ENCODE data around the gene TSHZ1.

GRCh38 chr18:75167759-75168618, 42.6 kb upstream of the TSHZ1 start:
- no peak for TF ChIP-seq CTCF (conservative IDR thresholded peaks at IDR 0.05; ENCODE audit: low read depth in 2 of 2)
- no peak for TF ChIP-seq POLR2AphosphoS5 (IDR thresholded peaks at IDR 0.05; ENCODE audit: low read depth)
- TF ChIP-seq, protein P1, sequence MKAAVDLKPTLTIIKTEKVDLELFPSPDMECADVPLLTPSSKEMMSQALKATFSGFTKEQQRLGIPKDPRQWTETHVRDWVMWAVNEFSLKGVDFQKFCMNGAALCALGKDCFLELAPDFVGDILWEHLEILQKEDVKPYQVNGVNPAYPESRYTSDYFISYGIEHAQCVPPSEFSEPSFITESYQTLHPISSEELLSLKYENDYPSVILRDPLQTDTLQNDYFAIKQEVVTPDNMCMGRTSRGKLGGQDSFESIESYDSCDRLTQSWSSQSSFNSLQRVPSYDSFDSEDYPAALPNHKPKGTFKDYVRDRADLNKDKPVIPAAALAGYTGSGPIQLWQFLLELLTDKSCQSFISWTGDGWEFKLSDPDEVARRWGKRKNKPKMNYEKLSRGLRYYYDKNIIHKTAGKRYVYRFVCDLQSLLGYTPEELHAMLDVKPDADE (IDR thresholded peaks at IDR 0.05) = no peak
- TF ChIP-seq EZH2phosphoT487 (IDR thresholded peaks at IDR 0.05; ENCODE audit: unreplicated experiment) = no peak
- TF ChIP-seq EZH2 (IDR thresholded peaks at IDR 0.05; ENCODE audit: low read depth, unreplicated experiment) = no peak
- no peak for TF ChIP-seq NANOG (IDR thresholded peaks at IDR 0.05; ENCODE audit: borderline replicate concordance)
- TF ChIP-seq REST (IDR thresholded peaks at IDR 0.05; ENCODE audit: unreplicated experiment) = no peak
- no peak for TF ChIP-seq CREB1 (CRISPR knock-in tag; IDR thresholded peaks at IDR 0.05; ENCODE audit: low read depth)
- TF ChIP-seq, protein P2, sequence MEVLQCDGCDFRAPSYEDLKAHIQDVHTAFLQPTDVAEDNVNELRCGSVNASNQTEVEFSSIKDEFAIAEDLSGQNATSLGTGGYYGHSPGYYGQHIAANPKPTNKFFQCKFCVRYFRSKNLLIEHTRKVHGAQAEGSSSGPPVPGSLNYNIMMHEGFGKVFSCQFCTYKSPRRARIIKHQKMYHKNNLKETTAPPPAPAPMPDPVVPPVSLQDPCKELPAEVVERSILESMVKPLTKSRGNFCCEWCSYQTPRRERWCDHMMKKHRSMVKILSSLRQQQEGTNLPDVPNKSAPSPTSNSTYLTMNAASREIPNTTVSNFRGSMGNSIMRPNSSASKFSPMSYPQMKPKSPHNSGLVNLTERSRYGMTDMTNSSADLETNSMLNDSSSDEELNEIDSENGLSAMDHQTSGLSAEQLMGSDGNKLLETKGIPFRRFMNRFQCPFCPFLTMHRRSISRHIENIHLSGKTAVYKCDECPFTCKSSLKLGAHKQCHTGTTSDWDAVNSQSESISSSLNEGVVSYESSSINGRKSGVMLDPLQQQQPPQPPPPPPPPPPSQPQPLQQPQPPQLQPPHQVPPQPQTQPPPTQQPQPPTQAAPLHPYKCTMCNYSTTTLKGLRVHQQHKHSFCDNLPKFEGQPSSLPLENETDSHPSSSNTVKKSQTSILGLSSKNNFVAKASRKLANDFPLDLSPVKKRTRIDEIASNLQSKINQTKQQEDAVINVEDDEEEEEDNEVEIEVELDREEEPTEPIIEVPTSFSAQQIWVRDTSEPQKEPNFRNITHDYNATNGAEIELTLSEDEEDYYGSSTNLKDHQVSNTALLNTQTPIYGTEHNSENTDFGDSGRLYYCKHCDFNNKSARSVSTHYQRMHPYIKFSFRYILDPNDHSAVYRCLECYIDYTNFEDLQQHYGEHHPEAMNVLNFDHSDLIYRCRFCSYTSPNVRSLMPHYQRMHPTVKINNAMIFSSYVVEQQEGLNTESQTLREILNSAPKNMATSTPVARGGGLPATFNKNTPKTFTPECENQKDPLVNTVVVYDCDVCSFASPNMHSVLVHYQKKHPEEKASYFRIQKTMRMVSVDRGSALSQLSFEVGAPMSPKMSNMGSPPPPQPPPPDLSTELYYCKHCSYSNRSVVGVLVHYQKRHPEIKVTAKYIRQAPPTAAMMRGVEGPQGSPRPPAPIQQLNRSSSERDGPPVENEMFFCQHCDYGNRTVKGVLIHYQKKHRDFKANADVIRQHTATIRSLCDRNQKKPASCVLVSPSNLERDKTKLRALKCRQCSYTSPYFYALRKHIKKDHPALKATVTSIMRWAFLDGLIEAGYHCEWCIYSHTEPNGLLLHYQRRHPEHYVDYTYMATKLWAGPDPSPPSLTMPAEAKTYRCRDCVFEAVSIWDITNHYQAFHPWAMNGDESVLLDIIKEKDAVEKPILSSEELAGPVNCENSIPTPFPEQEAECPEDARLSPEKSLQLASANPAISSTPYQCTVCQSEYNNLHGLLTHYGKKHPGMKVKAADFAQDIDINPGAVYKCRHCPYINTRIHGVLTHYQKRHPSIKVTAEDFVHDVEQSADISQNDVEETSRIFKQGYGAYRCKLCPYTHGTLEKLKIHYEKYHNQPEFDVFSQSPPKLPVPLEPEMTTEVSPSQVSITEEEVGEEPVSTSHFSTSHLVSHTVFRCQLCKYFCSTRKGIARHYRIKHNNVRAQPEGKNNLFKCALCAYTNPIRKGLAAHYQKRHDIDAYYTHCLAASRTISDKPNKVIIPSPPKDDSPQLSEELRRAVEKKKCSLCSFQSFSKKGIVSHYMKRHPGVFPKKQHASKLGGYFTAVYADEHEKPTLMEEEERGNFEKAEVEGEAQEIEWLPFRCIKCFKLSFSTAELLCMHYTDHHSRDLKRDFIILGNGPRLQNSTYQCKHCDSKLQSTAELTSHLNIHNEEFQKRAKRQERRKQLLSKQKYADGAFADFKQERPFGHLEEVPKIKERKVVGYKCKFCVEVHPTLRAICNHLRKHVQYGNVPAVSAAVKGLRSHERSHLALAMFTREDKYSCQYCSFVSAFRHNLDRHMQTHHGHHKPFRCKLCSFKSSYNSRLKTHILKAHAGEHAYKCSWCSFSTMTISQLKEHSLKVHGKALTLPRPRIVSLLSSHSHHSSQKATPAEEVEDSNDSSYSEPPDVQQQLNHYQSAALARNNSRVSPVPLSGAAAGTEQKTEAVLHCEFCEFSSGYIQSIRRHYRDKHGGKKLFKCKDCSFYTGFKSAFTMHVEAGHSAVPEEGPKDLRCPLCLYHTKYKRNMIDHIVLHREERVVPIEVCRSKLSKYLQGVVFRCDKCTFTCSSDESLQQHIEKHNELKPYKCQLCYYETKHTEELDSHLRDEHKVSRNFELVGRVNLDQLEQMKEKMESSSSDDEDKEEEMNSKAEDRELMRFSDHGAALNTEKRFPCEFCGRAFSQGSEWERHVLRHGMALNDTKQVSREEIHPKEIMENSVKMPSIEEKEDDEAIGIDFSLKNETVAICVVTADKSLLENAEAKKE (CRISPR knock-in tag; IDR thresholded peaks at IDR 0.05) = no peak
- TF ChIP-seq ZNF331 (CRISPR knock-in tag; IDR thresholded peaks at IDR 0.05; ENCODE audit: low read depth) = no peak
- no peak for TF ChIP-seq STAT1 (IDR thresholded peaks at IDR 0.05; ENCODE audit: unreplicated experiment)

All from GM23338 (cell line).